Measurements from ENCODE around the gene TMEM179B. TPM values are rescaled to one million over a fixed set of nuclear protein-coding genes. Genes with fewer than 3 reads are reported as not detected.

Gene TMEM179B
- total and polyA plus RNA-seq, 9 of the 15 experiments (the other 6 are each of a cell fraction or from before 2014, with no cell fraction given): 27.7 to 105 (median 37.0) TPM

DNA sequence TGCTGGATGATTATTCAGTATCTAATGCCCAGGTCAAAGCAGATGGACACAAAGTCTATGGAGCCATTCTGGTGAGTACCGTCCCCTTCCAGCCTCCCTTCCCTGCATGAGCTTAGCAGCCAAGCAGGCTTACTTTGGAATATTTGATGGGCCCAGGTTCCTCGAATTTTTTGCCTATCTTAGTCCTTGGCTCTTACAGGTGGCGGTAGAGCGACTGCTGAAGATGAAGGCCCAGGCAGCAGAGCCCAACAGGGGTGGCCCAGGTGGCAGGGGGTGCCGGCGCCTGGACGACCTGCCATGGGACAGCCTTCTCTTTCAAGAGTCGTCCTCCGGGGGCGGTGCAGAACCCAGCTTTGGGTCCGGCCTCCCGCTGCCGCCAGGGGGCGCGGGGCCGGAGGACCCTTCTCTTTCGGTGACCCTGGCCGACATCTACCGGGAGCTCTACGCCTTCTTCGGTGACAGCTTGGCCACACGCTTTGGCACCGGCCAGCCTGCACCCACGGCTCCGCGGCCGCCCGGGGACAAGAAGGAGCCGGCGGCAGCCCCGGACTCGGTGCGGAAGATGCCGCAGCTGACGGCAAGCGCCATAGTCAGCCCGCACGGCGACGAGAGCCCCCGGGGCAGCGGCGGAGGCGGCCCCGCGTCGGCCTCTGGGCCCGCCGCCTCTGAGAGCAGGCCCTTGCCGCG, 741 bp upstream of the TMEM179B start (continued):
- TF ChIP-seq ETV1 (tag; conservative IDR thresholded peaks at IDR 0.05; ENCODE audit: low read depth) (peak; percentile 6; the same call in 1 of the 2 replicates), GTF2F1 (IDR thresholded peaks at IDR 0.05; ENCODE audit: low read depth, low read length) (0 out of 2 replicates have a peak, but pooled peaks have one; percentile 30), ETS2 (tag; IDR thresholded peaks at IDR 0.05; ENCODE audit: borderline replicate concordance, poor library complexity, severe bottlenecking) (peak; percentile 45), ELF1 (tag; IDR thresholded peaks at IDR 0.05) (no peak), MEIS2 (IDR thresholded peaks at IDR 0.05; ENCODE audit: partially characterized antibody) (peak; percentile 15), GABPB2 (CRISPR knock-in tag; conservative IDR thresholded peaks at IDR 0.05) (no peak), KLF16 (IDR thresholded peaks at IDR 0.05) (peak; percentile 64; the same call in 1 of the 2 replicates), ZNF696 (CRISPR knock-in tag; conservative IDR thresholded peaks at IDR 0.05) (no peak), ARID2 (IDR thresholded peaks at IDR 0.05) (no peak), ZNF263 (CRISPR knock-in tag; IDR thresholded peaks at IDR 0.05; ENCODE audit: borderline replicate concordance) (no peak), ZBED1 (IDR thresholded peaks at IDR 0.05) (no peak), PPARD (CRISPR knock-in tag; IDR thresholded peaks at IDR 0.05) (no peak), ZBTB8A (IDR thresholded peaks at IDR 0.05; ENCODE audit: partially characterized antibody) (no peak)
- TF ChIP-seq, protein P1, sequence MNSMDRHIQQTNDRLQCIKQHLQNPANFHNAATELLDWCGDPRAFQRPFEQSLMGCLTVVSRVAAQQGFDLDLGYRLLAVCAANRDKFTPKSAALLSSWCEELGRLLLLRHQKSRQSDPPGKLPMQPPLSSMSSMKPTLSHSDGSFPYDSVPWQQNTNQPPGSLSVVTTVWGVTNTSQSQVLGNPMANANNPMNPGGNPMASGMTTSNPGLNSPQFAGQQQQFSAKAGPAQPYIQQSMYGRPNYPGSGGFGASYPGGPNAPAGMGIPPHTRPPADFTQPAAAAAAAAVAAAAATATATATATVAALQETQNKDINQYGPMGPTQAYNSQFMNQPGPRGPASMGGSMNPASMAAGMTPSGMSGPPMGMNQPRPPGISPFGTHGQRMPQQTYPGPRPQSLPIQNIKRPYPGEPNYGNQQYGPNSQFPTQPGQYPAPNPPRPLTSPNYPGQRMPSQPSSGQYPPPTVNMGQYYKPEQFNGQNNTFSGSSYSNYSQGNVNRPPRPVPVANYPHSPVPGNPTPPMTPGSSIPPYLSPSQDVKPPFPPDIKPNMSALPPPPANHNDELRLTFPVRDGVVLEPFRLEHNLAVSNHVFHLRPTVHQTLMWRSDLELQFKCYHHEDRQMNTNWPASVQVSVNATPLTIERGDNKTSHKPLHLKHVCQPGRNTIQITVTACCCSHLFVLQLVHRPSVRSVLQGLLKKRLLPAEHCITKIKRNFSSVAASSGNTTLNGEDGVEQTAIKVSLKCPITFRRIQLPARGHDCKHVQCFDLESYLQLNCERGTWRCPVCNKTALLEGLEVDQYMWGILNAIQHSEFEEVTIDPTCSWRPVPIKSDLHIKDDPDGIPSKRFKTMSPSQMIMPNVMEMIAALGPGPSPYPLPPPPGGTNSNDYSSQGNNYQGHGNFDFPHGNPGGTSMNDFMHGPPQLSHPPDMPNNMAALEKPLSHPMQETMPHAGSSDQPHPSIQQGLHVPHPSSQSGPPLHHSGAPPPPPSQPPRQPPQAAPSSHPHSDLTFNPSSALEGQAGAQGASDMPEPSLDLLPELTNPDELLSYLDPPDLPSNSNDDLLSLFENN (IDR thresholded peaks at IDR 0.05; ENCODE audit: low read depth in 2 of 2, low read length in 2 of 2): 0 out of 4 replicates have a peak, but pooled peaks of 1 of the 2 experiments have one; percentile 27
- TF ChIP-seq, protein P2, sequence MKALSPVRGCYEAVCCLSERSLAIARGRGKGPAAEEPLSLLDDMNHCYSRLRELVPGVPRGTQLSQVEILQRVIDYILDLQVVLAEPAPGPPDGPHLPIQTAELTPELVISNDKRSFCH (CRISPR knock-in tag; IDR thresholded peaks at IDR 0.05): no peak
- TF ChIP-seq, protein P2 (tag; IDR thresholded peaks at IDR 0.05): no peak; the same call in 1 of the 2 replicates
- TF ChIP-seq, protein P3, sequence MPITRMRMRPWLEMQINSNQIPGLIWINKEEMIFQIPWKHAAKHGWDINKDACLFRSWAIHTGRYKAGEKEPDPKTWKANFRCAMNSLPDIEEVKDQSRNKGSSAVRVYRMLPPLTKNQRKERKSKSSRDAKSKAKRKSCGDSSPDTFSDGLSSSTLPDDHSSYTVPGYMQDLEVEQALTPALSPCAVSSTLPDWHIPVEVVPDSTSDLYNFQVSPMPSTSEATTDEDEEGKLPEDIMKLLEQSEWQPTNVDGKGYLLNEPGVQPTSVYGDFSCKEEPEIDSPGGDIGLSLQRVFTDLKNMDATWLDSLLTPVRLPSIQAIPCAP (CRISPR knock-in tag; IDR thresholded peaks at IDR 0.05; ENCODE audit: borderline replicate concordance): no peak
- TF ChIP-seq, protein P4, sequence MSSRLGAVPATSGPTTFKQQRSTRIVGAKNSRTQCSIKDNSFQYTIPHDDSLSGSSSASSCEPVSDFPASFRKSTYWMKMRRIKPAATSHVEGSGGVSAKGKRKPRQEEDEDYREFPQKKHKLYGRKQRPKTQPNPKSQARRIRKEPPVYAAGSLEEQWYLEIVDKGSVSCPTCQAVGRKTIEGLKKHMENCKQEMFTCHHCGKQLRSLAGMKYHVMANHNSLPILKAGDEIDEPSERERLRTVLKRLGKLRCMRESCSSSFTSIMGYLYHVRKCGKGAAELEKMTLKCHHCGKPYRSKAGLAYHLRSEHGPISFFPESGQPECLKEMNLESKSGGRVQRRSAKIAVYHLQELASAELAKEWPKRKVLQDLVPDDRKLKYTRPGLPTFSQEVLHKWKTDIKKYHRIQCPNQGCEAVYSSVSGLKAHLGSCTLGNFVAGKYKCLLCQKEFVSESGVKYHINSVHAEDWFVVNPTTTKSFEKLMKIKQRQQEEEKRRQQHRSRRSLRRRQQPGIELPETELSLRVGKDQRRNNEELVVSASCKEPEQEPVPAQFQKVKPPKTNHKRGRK (tag; IDR thresholded peaks at IDR 0.05): no peak
- TF ChIP-seq, protein P5, sequence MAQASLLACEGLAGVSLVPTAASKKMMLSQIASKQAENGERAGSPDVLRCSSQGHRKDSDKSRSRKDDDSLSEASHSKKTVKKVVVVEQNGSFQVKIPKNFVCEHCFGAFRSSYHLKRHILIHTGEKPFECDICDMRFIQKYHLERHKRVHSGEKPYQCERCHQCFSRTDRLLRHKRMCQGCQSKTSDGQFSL (CRISPR knock-in tag; IDR thresholded peaks at IDR 0.05): peak; percentile 59; the same call in 1 of the 2 replicates
- TF ChIP-seq, protein P5 (tag; IDR thresholded peaks at IDR 0.05): no peak
